ENCODE measurements around the gene C6orf47. TPM values are rescaled to one million over a fixed set of nuclear protein-coding genes. Genes with fewer than 3 reads are reported as not detected.

The C6orf47 gene
- polyA plus RNA-seq, 1 experiment, result 13.0 TPM

DNA sequence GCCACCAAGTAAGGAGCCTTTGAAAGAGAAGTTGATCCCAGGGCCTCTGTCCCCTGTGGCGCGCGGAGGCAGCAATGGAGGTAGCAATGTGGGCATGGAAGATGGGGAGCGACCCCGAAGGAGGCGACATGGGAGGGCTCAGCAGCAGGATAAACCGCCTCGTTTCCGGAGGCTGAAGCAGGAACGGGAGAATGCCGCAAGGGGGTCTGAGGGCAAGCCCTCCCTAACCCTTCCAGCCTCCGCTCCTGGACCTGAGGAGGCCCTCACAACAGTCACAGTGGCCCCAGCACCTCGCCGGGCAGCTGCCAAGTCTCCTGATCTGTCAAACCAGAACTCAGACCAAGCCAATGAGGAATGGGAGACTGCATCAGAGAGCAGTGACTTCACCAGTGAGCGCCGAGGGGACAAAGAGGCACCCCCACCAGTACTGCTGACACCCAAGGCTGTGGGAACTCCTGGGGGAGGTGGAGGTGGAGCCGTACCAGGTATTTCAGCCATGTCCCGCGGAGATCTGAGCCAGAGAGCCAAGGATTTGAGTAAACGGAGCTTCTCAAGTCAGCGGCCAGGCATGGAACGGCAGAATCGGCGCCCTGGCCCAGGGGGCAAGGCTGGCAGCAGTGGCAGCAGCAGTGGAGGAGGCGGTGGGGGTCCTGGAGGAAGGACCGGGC is 28.2 kb downstream of the C6orf47 start:
- no peak for DNase-seq (ENCODE audit: low read depth)
- Histone ChIP-seq H3K27me3 (ENCODE audit: control insufficient read depth, insufficient read depth, low read length) (no peaks in the 10 kb centered on the region), H3K36me3 (ENCODE audit: control insufficient read depth, insufficient read depth, low read length) (peaks cover 75% of the 10 kb centered on the region), H3K4me3 (ENCODE audit: low read depth, low read length) (no peak overlapping the region)
- CTCF ChIA-PET, result interaction anchor here (1.1 kb wide), 1 partner anchor 85 kb away, joined by 3 read pairs; the partner anchor contains the start of gene NFKBIL1
- POLR2A ChIA-PET, result no interaction called here
- no peak for TF ChIP-seq CTCF (IDR thresholded peaks at IDR 0.05; ENCODE audit: insufficient read depth, low read depth, low read length)

- no peak for TF ChIP-seq CTCF (IDR thresholded peaks at IDR 0.05; ENCODE audit: insufficient read depth, low read depth, low read length)
- POLR2A ChIA-PET, result no interaction called here
- CTCF ChIA-PET, result interaction anchor here (1.1 kb wide), 1 partner anchor 85 kb away, joined by 3 read pairs; the partner anchor contains the start of gene NFKBIL1
- DNase-seq (ENCODE audit: low read depth), result no peak
- Histone ChIP-seq H3K27me3 (ENCODE audit: control insufficient read depth, insufficient read depth, low read length) (no peaks in the 10 kb centered on the region), H3K4me3 (ENCODE audit: low read depth, low read length) (no peak overlapping the region), H3K36me3 (ENCODE audit: control insufficient read depth, insufficient read depth, low read length) (peaks cover 76% of the 10 kb centered on the region)
These were observed 28.8 kb downstream of the C6orf47 start for GRCh38 chr6:31631681-31632278.

DNA sequence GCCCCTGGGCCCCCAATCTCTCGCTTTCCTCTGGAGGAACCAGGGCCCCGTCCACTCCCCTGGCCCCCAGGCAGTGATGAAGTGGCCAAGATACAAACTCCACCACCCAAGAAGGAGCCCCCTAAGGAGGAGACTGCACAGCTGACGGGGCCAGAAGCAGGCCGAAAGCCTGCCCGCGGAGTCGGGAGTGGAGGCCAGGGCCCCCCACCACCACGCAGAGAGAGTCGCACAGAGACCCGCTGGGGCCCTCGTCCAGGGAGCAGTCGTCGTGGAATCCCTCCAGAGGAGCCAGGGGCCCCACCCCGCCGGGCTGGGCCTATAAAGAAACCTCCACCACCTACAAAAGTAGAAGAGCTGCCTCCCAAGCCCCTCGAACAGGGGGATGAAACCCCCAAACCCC is 29.4 kb downstream of the C6orf47 start:
- CTCF ChIA-PET, result no interaction called here
- no peak overlapping the region for H3K4me3 ChIP-seq (ENCODE audit: low read depth, low read length)
- no peak for DNase-seq (ENCODE audit: low read depth)
- no peaks in the 10 kb centered on the region for H3K27me3 ChIP-seq (ENCODE audit: control insufficient read depth, insufficient read depth, low read length)
- POLR2A ChIA-PET, result no interaction called here
- no peak for TF ChIP-seq CTCF (IDR thresholded peaks at IDR 0.05; ENCODE audit: insufficient read depth, low read depth, low read length)
- peaks cover 78% of the 10 kb centered on the region for H3K36me3 ChIP-seq (ENCODE audit: control insufficient read depth, insufficient read depth, low read length)

- TF ChIP-seq CTCF (IDR thresholded peaks at IDR 0.05; ENCODE audit: insufficient read depth, low read depth, low read length), result no peak
- no peaks in the 10 kb centered on the region for H3K27me3 ChIP-seq (ENCODE audit: control insufficient read depth, insufficient read depth, low read length)
- DNase-seq (ENCODE audit: low read depth), result no peak
- H3K36me3 ChIP-seq (ENCODE audit: control insufficient read depth, insufficient read depth, low read length), result peaks cover 79% of the 10 kb centered on the region
- ChIA-PET CTCF (interaction anchor here (0.8 kb wide), 1 partner anchor 9 kb away, joined by 3 read pairs; no protein-coding TSS in a partner anchor), POLR2A (no interaction called here)
- no peak overlapping the region for H3K4me3 ChIP-seq (ENCODE audit: low read depth, low read length)
These were observed 30.2 kb downstream of the C6orf47 start for GRCh38 chr6:31630177-31630934.

- peaks cover 76% of the 10 kb centered on the region for H3K36me3 ChIP-seq (ENCODE audit: control insufficient read depth, insufficient read depth, low read length)
- TF ChIP-seq CTCF (IDR thresholded peaks at IDR 0.05; ENCODE audit: insufficient read depth, low read depth, low read length), result no peak
- CTCF ChIA-PET, result interaction anchor here (0.6 kb wide), 1 partner anchor 562 kb away, joined by 3 read pairs; no protein-coding TSS in a partner anchor
- POLR2A ChIA-PET, result no interaction called here
- H3K4me3 ChIP-seq (ENCODE audit: low read depth, low read length), result no peak overlapping the region
- no peak for DNase-seq (ENCODE audit: low read depth)
- H3K27me3 ChIP-seq (ENCODE audit: control insufficient read depth, insufficient read depth, low read length), result no peaks in the 10 kb centered on the region
These were observed 31.6 kb downstream of the C6orf47 start for GRCh38 chr6:31629014-31629413.

Measured in BJ (cell line).